ENCODE measurements around the gene MUC5AC. TPM values are rescaled to one million over a fixed set of nuclear protein-coding genes. Genes with fewer than 3 reads are reported as not detected.

MUC5AC gene
- total RNA-seq, 1 experiment from 2014 or later, result under 0.01 TPM

- no peak for DNase-seq (ENCODE audit: low read depth, low spot score)
- H3K36me3 ChIP-seq (ENCODE audit: control insufficient read depth in 1 of 2, insufficient read depth in 2 of 2, low read length in 2 of 2), result no peaks in the 10 kb centered on the region
- H3K4me1 ChIP-seq (ENCODE audit: control insufficient read depth in 1 of 2, insufficient read depth in 2 of 2, low read length in 2 of 2), result peaks cover 0 to 6% of the 10 kb centered on the region in 2 experiments; a peak in 1 of 4 replicates
- BruUV-seq (replicated peaks), result no TSS peak
- no peaks in the 10 kb centered on the region for H3K9me2 ChIP-seq (ENCODE audit: insufficient read depth)
- RAD21 ChIA-PET (ENCODE audit: low non-redundant PET in 1 of 2, low total read pairs in 2 of 2, uncharacterized antibody in 2 of 2, unreplicated experiment in 2 of 2), result no interaction called here
- no peak overlapping the region for H2AFZ ChIP-seq (ENCODE audit: low read depth, low read length, poor library complexity, severe bottlenecking)
- H3K27ac ChIP-seq (ENCODE audit: low read depth, low read length), result no peak overlapping the region
- no peaks in the 10 kb centered on the region for H3K79me2 ChIP-seq (ENCODE audit: insufficient read depth, low read length)
- intact Hi-C loops (cut with micrococcal nuclease), result no loop called here
- TF ChIP-seq, protein P1, sequence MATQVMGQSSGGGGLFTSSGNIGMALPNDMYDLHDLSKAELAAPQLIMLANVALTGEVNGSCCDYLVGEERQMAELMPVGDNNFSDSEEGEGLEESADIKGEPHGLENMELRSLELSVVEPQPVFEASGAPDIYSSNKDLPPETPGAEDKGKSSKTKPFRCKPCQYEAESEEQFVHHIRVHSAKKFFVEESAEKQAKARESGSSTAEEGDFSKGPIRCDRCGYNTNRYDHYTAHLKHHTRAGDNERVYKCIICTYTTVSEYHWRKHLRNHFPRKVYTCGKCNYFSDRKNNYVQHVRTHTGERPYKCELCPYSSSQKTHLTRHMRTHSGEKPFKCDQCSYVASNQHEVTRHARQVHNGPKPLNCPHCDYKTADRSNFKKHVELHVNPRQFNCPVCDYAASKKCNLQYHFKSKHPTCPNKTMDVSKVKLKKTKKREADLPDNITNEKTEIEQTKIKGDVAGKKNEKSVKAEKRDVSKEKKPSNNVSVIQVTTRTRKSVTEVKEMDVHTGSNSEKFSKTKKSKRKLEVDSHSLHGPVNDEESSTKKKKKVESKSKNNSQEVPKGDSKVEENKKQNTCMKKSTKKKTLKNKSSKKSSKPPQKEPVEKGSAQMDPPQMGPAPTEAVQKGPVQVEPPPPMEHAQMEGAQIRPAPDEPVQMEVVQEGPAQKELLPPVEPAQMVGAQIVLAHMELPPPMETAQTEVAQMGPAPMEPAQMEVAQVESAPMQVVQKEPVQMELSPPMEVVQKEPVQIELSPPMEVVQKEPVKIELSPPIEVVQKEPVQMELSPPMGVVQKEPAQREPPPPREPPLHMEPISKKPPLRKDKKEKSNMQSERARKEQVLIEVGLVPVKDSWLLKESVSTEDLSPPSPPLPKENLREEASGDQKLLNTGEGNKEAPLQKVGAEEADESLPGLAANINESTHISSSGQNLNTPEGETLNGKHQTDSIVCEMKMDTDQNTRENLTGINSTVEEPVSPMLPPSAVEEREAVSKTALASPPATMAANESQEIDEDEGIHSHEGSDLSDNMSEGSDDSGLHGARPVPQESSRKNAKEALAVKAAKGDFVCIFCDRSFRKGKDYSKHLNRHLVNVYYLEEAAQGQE (IDR thresholded peaks at IDR 0.05; ENCODE audit: low read depth), result no peak
- TF ChIP-seq EGR1 (IDR thresholded peaks at IDR 0.05; ENCODE audit: low read depth) (no peak), SRF (IDR thresholded peaks at IDR 0.05; ENCODE audit: low read depth) (no peak), JUND (IDR thresholded peaks at IDR 0.05) (no peak), TCF7L2 (IDR thresholded peaks at IDR 0.05; ENCODE audit: borderline replicate concordance, extremely low read depth, insufficient read depth, insufficient read length) (no peak), EZH2 (IDR thresholded peaks at IDR 0.05) (no peak), POLR2AphosphoS5 (IDR thresholded peaks at IDR 0.05; ENCODE audit: low read depth, low read length) (no peak), RAD21 (IDR thresholded peaks at IDR 0.05; ENCODE audit: low read depth) (no peak), EZH2phosphoT487 (IDR thresholded peaks at IDR 0.05; ENCODE audit: borderline replicate concordance) (no peak), CBX3 (IDR thresholded peaks at IDR 0.05; ENCODE audit: low read depth) (no peak)
- TF ChIP-seq, protein P2, sequence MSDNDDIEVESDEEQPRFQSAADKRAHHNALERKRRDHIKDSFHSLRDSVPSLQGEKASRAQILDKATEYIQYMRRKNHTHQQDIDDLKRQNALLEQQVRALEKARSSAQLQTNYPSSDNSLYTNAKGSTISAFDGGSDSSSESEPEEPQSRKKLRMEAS (IDR thresholded peaks at IDR 0.05), result no peak
- TF ChIP-seq, protein P3, sequence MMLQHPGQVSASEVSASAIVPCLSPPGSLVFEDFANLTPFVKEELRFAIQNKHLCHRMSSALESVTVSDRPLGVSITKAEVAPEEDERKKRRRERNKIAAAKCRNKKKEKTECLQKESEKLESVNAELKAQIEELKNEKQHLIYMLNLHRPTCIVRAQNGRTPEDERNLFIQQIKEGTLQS (IDR thresholded peaks at IDR 0.05), result no peak
- no peak overlapping the region for H3K4me3 ChIP-seq (replicated peaks in 1 of 2; ENCODE audit: low read depth in 1 of 2, low read length in 2 of 2)
- no peak overlapping the region for H3K4me2 ChIP-seq (ENCODE audit: low read length)
- POLR2A ChIA-PET, result no interaction called here
- no peak overlapping the region for H3K9ac ChIP-seq (ENCODE audit: low read length)
- no peaks in the 10 kb centered on the region for H4K20me1 ChIP-seq (ENCODE audit: insufficient read depth)
- no peaks in the 10 kb centered on the region for H3K9me3 ChIP-seq (ENCODE audit: control insufficient read depth in 1 of 2, insufficient read depth in 1 of 2, low read depth in 1 of 2, low read length in 2 of 2)
- CTCF ChIA-PET, result no interaction called here
- no peak for ATAC-seq
- no peaks in the 10 kb centered on the region for H3K27me3 ChIP-seq (ENCODE audit: insufficient read depth, low read length)
These were observed 77.1 kb downstream of the MUC5AC start for GRCh38 chr11:1234771-1235305.
